Glomerular visceral epithelial cell (primary cell): ENCODE results near the gene HMCN1.

Experiments used
- DNase-seq: peaks from one replicate; pipeline ENCODE4 v3.0.0-alpha.2; 2016; ENCODE audit errors: extremely low spot score

HMCN1 gene

GRCh38 chr1:185912504-185912903 lies 178.3 kb downstream of the HMCN1 start:
- DNase-seq = no peak

DNA sequence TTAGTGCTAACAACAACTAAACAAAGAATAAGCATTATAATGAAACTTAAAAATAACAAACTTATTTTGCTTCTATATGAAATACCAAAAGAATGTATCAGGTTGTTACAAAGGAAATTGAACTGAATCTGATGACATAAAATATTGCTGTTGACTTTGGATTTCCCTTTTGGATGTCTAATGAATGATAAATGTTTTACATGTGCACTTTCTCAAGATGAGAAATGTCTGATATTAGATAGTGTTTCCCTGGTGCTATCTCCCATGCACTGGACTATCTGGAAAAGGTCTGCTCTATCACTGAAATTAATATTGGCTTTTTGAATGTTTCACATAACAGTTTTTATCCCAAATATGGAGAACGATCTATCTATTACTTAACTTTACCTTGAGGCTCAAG lies 179.9 kb downstream of the HMCN1 start:
- no peak for DNase-seq

- DNase-seq = no peak
Observed at GRCh38 chr1:185916861-185917260, 182.7 kb downstream of the HMCN1 start.

GRCh38 chr1:185917646-185918045 lies 183.5 kb downstream of the HMCN1 start:
- peak; percentile 17 for DNase-seq

DNA sequence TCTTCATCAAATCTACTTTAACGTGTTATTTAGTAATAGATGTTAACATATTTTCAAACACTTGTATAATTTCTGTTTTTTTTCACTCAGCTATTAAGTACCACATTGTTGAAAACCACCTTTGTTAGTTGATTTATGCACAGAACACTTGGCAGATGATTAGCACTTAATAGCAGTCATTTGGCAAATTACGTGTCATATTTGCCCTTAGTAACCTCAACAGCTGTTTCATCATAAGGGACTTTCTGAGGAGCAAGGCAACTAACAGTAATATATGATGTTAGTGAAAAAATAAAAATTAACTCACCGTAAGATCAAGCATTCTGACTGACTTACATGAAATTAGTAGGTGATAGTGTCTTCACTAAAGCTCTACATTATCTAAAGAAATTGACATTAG lies 186.4 kb downstream of the HMCN1 start:
- DNase-seq = no peak

DNA sequence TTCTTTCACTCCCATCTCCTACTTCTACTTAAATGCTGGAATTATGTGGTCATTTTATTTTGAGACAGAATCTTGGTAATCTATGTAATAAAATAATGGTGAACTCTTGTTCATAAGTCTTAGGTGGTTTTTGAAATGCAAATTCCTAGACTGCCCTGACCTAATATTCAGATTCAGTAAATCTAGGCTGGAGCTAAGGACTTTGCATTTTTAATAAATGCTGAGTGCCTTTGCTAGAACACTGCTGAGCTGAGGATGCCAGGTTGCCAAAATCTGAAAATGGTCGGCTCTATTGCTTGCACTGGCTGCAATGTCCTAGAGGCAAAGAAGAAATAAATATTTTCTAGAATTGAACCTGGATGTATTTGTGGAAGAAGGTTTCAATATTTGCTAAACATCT lies 187.4 kb downstream of the HMCN1 start:
- DNase-seq = no peak

DNA sequence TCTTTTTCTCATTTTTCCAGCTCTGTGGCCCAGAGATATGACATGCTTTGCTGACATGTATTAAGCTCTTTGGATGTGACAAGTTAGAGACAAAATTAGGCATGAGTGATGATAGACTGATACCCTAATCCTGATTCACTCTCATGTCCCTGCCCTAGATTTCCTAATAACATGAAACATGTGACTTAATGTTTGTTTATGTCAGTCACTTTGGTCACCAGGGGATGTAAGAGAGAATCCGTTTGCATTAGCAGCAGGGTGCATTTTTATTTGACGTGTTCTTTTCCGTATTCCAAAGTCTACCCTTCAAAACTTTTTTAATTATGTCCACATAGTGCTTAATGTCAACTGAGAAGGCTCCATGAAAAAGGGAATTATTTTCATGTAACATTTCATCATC lies 192.4 kb downstream of the HMCN1 start:
- no peak for DNase-seq

DNA sequence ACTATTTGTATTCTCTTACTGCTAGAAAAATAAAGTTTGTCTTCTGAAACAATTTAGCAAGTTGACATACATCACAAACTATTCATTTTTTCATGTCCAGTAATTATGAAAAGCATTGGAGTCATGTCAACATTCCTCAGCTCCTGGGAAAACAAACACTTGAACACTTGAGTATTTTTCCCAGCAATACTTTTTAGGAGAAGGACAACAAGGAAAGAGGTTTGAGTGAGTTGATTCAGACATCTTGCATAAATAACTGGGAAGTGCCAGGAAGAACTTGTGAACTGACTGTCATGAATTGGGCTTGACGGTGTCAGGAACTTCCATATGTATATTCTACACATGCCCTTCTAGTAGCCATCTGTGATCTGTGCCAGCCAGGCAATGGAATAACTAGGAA lies 195.6 kb downstream of the HMCN1 start:
- DNase-seq = no peak

DNA sequence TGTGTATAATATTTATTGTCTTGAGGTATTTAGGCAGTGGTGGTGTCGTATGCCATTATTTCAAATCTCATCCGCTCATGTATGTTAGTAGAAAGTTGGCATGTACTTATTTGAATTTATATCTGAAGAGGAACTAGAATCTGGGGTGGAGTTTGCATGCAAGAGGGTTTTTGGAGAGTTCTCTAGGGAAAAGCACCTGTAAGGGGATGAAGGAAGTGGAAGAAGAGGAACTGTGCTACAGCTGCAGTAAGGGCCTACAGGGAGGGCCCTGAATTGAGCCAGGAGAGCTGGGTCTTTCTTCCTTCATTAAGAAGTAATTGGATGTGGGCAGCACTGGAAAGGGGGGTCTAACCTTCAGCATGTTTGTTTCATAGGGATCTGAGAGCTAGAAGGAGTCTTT lies 197.2 kb downstream of the HMCN1 start:
- no peak for DNase-seq

GRCh38 chr1:185933580-185933979 lies 199.4 kb downstream of the HMCN1 start:
- no peak for DNase-seq

DNA sequence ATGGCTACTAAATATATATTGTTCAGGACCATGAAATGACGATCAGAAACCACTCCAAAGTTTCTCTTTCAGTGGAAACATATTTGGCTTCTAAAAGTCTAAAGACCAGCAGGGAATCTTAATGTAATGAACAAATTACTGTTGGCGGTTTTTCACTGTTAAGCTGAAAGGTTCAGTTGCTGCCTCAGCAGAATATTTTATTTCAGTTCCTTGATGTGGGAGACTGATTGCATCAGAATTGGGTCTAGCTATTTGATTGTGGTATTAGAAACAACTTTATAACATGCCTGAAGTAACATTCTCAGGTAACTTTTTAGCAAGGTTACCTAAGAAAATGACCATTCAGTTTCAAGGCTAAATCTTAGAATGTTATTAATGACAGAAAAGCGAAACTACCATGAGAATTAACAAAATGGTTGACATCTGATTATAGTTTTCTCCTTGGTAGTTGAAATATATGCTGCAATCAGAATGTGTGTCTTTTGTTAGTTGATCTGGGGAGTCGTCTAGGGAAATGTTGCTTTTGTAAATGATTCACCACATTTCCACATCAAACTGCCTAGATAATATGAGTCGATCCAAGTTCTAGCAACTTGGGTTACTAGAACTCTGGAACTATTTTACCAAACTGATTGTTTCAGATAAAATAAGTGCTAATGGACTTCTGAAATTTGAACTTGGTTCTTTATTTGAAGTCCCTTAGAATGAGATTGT lies 200.4 kb downstream of the HMCN1 start:
- DNase-seq = peak; percentile 50

DNA sequence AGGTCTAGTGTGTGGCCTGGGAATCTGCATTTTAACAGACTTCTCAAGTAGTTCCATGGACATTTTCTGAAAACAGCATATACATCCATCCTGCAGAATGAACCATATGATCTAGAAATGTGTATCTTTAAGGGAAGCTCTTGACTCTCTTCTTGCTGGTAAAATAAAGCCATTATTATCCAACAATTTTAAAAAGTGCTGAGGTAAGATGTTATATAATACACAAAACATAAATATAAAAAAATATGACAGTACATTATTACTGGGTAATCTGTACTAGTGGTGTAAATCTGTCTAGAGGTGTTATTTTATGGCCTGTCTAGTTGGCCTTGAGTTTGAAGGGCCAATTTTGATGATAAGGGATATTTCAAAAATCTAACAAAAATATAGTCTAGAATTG lies 201.2 kb downstream of the HMCN1 start:
- no peak for DNase-seq

- DNase-seq = no peak
Observed at GRCh38 chr1:185936641-185937040, 202.4 kb downstream of the HMCN1 start.

DNA sequence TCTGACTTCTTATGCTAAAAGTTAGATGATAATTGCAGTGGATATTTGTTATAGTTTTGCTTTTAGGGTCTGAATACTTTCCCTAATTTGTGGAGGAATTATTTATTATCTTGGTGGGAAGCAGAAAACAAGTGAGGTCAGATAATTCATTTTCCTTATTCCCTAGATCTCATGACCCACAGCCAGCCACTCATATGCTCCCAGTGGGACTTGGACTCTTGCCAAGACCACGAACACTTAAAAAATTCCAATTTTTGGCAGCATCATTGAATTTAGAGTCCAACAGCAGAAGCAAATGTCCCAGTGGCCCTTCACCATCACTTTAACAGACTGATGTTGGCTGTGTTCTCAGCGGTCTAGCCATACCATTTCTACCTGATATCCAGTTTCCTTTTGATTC lies 204.2 kb downstream of the HMCN1 start:
- DNase-seq = peak; percentile 29

- no peak for DNase-seq
Observed at GRCh38 chr1:185939142-185939541, 205.0 kb downstream of the HMCN1 start.

DNA sequence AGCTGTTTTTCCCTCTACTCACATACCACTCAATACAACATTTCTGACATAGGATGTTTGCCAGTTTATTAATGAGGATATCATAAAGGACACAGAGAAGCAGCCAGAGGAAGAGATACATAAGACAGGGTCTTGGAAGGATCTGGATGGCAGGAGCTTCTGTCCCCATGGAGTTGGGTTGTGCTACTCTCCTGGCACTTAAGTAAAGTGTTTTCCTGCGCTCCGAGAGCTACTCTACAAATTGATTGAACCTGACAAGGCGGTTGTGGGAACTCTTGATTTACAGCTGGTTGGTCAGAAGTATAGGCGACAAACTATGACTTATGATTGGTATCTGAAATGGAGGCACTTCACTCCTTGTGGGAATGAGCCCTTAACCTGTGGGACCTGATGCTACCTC lies 208.8 kb downstream of the HMCN1 start:
- no peak for DNase-seq

- DNase-seq = no peak
Observed at GRCh38 chr1:185956881-185957280, 222.7 kb downstream of the HMCN1 start.

GRCh38 chr1:185957441-185958363 lies 223.5 kb downstream of the HMCN1 start:
- DNase-seq = no peak

GRCh38 chr1:185960422-185961321 lies 226.5 kb downstream of the HMCN1 start:
- DNase-seq = peak; percentile 65

DNA sequence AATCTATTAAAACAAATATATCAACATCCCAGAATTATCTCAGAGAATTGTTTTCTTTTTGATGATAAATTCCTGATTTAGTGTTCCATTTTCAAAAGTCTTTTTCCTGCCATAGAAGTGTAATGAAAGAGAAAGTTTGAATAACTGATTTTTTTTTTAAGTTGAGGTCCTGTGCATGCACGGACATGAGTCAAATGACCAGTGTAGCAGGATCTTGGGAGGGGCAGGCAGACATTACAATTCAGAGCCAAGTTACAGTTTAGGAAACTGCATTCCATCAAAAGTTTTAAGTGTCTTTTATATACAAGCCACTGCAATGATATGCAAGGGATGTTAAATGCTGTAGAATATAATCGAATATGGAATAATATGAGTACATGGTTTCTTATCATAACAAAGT lies 227.5 kb downstream of the HMCN1 start:
- peak; percentile 38 for DNase-seq

GRCh38 chr1:185964946-185965345 lies 230.8 kb downstream of the HMCN1 start:
- DNase-seq = no peak

- no peak for DNase-seq
Observed at GRCh38 chr1:185965870-185966269, 231.7 kb downstream of the HMCN1 start.
